Stimulated activated CD8-positive, alpha-beta memory T cell treated with anti-CD3 and anti-CD28 coated beads, Interleukin-7, amount 100 ng/mL, for 48 hours (primary cell): Measurements from ENCODE around the gene FBLN1.
"Not testable (repeated sequence)": the region's sequence is repeated elsewhere in the genome, so short reads cannot be mapped to it uniquely, and the experiment has no call there.

ENCODE experiments used
- DNase-seq, 2 donors: peaks; one replicate each; pipeline ENCODE4 v3.0.0-alpha.2; 2020; ENCODE audit warnings: low read depth in 1 of 2; ENCODE audit errors: extremely low read depth in 1 of 2

The FBLN1 gene

GRCh38 chr22:45544588-45545170, 42.0 kb downstream of the FBLN1 start:
- no peak for DNase-seq

- no peak for DNase-seq
These were observed 43.8 kb downstream of the FBLN1 start for GRCh38 chr22:45546333-45547015.

- no peak for DNase-seq
These were observed 44.3 kb downstream of the FBLN1 start for GRCh38 chr22:45547016-45547345.

- DNase-seq = no peak
These were observed 45.0 kb downstream of the FBLN1 start for GRCh38 chr22:45547731-45548130.

GRCh38 chr22:45548247-45548840, 45.7 kb downstream of the FBLN1 start:
- no peak for DNase-seq

GRCh38 chr22:45548991-45549761, 46.5 kb downstream of the FBLN1 start:
- no peak for DNase-seq

- DNase-seq = no peak
These were observed 47.2 kb downstream of the FBLN1 start for GRCh38 chr22:45549762-45550378.

- no peak for DNase-seq
These were observed 47.7 kb downstream of the FBLN1 start for GRCh38 chr22:45550416-45550815.

GRCh38 chr22:45550891-45551290, 48.2 kb downstream of the FBLN1 start:
- no peak for DNase-seq

GRCh38 chr22:45551310-45552016, 48.8 kb downstream of the FBLN1 start:
- no peak for DNase-seq

GRCh38 chr22:45552017-45552411, 49.3 kb downstream of the FBLN1 start:
- no peak for DNase-seq

- DNase-seq = no peak
These were observed 50.1 kb downstream of the FBLN1 start for GRCh38 chr22:45552580-45553350.

- DNase-seq = peak; percentile 25 to 26
These were observed 50.8 kb downstream of the FBLN1 start for GRCh38 chr22:45553351-45554039.

GRCh38 chr22:45554040-45554406, 51.3 kb downstream of the FBLN1 start:
- no peak for DNase-seq

- DNase-seq = no peak
These were observed 52.2 kb downstream of the FBLN1 start for GRCh38 chr22:45554861-45555260.

GRCh38 chr22:45557926-45558325, 55.2 kb downstream of the FBLN1 start:
- DNase-seq = not testable (repeated sequence)

- DNase-seq = not testable (repeated sequence)
These were observed 57.4 kb downstream of the FBLN1 start for GRCh38 chr22:45560092-45560491.

GRCh38 chr22:45560761-45561160, 58.1 kb downstream of the FBLN1 start:
- DNase-seq = not testable (repeated sequence)

GRCh38 chr22:45562102-45562501, 59.4 kb downstream of the FBLN1 start:
- DNase-seq = no peak
